Measurements from ENCODE around the gene UST. TPM values are rescaled to one million over a fixed set of nuclear protein-coding genes. Genes with fewer than 3 reads are reported as not detected.

Gene UST
- total RNA-seq, 6 experiments from 2014 or later, result 0.44 to 1.9 (median 0.91) TPM

DNA sequence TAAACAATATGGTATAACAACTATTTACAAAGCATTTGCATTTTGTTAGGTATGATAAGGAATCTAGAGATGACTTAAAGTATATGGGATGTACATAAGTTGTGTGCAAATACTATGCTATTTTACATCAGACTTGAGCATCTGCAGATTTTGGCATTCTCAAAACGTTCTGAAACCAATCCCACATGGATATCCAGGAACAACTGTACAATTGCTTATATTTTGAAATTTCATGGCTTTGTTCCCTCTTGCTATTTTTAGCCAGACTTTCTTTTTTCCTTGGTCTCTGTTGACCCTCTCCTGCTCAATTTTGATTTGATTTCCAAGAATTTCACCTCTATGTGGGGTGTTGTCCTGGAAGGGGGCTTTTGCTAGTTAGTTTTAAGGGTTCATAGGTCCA is 32.9 kb upstream of the UST start:
- no peak for DNase-seq
- no peak overlapping the region for H3K4me3 ChIP-seq
- H3K9me3 ChIP-seq, result no peaks in the 10 kb centered on the region
- H3K36me3 ChIP-seq, result no peaks in the 10 kb centered on the region
- 25% methylated on average over 1 of the region's 1 CpG for WGBS (ENCODE audit: insufficient coverage, low coverage, low lambda C conversion rate, missing lambda C conversion rate)
- no peaks in the 10 kb centered on the region for H3K4me1 ChIP-seq
- no peaks in the 10 kb centered on the region for H3K27me3 ChIP-seq
- no peak for ATAC-seq
- TF ChIP-seq, protein P1, sequence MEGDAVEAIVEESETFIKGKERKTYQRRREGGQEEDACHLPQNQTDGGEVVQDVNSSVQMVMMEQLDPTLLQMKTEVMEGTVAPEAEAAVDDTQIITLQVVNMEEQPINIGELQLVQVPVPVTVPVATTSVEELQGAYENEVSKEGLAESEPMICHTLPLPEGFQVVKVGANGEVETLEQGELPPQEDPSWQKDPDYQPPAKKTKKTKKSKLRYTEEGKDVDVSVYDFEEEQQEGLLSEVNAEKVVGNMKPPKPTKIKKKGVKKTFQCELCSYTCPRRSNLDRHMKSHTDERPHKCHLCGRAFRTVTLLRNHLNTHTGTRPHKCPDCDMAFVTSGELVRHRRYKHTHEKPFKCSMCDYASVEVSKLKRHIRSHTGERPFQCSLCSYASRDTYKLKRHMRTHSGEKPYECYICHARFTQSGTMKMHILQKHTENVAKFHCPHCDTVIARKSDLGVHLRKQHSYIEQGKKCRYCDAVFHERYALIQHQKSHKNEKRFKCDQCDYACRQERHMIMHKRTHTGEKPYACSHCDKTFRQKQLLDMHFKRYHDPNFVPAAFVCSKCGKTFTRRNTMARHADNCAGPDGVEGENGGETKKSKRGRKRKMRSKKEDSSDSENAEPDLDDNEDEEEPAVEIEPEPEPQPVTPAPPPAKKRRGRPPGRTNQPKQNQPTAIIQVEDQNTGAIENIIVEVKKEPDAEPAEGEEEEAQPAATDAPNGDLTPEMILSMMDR (IDR thresholded peaks at IDR 0.05), result no peak
- TF ChIP-seq POLR2A (IDR thresholded peaks at IDR 0.05), result no peak
- intact Hi-C loops (cut with DNase I), result no loop called here
- no peak overlapping the region for H3K27ac ChIP-seq

DNA sequence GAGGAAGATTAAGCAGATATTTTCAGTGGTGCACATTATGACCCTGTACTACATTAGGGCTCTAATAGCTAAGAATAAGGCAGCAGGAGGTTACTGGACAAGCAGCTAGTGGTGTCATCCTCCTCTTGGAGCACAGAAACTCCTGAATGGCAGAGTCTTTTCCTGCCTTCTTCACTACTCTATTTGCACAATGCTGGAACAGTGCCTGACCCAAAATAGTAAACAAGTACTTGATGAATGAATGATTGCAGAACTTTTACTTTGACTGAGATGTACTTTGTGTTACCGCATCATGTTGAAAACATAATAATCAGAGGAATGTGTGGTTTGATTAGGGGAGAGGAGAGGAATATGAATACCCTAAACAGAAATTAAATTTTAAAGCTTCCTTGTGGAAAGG is 30.0 kb upstream of the UST start:
- H3K4me1 ChIP-seq, result no peaks in the 10 kb centered on the region
- 86% methylated on average over 1 of the region's 1 CpG for WGBS (ENCODE audit: insufficient coverage, low coverage, low lambda C conversion rate, missing lambda C conversion rate)
- H3K9me3 ChIP-seq, result no peaks in the 10 kb centered on the region
- DNase-seq (no peak), ATAC-seq (no peak)
- H3K27ac ChIP-seq, result no peak overlapping the region
- no peaks in the 10 kb centered on the region for H3K27me3 ChIP-seq
- no peaks in the 10 kb centered on the region for H3K36me3 ChIP-seq
- H3K4me3 ChIP-seq, result no peak overlapping the region
- TF ChIP-seq, protein P1 (IDR thresholded peaks at IDR 0.05), result no peak
- TF ChIP-seq POLR2A (IDR thresholded peaks at IDR 0.05), result no peak
- intact Hi-C loops (cut with DNase I), result no loop called here

DNA sequence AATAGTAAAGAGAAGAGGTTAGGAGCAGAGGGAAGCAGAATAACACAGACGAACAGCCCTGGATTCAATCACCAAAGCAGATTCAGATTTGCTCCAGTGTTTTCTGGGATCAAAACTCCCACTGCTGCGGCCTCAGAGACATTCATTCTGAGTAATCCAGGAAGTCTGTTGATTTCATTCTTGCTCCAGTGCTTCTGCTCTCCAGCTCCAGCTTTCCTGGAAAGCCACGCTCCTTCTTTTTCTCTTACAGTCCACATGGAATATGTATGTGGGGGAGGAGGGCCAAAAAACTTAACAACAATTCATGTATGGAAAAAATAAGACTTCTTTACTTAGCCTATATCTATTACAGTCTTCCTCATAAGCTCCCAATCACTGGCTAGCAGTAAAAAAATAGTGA is 26.4 kb upstream of the UST start:
- no peak for TF ChIP-seq POLR2A (IDR thresholded peaks at IDR 0.05)
- TF ChIP-seq, protein P1 (IDR thresholded peaks at IDR 0.05), result no peak
- ATAC-seq, result no peak
- 77% methylated on average over 3 of the region's 3 CpGs for WGBS (ENCODE audit: insufficient coverage, low coverage, low lambda C conversion rate, missing lambda C conversion rate)
- H3K4me1 ChIP-seq, result no peaks in the 10 kb centered on the region
- no peaks in the 10 kb centered on the region for H3K27me3 ChIP-seq
- H3K4me3 ChIP-seq, result no peak overlapping the region
- no peaks in the 10 kb centered on the region for H3K9me3 ChIP-seq
- intact Hi-C loops (cut with DNase I), result no loop called here
- H3K27ac ChIP-seq, result no peak overlapping the region
- DNase-seq, result no peak
- no peaks in the 10 kb centered on the region for H3K36me3 ChIP-seq

DNA sequence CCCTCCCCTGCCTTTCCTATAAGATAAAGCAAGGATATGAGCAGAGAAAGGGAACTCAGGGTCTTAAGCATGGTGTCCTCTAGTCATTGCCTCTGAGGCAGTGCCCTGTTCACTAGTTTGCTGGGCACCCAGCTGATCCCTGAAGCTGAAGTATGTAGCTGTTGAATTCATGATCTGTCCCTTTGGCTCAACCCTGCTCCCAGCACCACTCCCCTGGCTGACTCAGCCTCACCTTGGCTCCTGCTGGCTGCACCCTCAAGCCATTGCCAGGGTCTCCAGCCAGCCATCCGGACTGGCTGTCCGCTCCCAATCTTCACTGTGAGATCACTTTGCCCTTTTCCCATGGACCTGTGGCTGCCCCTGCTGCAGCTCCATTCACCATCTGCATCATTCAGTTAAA is 25.9 kb upstream of the UST start:
- TF ChIP-seq, protein P1 (IDR thresholded peaks at IDR 0.05), result no peak
- no peak for TF ChIP-seq POLR2A (IDR thresholded peaks at IDR 0.05)
- intact Hi-C loops (cut with DNase I), result no loop called here
- no peaks in the 10 kb centered on the region for H3K4me1 ChIP-seq
- 94% methylated on average over 2 of the region's 2 CpGs for WGBS (ENCODE audit: insufficient coverage, low coverage, low lambda C conversion rate, missing lambda C conversion rate)
- H3K27me3 ChIP-seq, result no peaks in the 10 kb centered on the region
- no peak for ATAC-seq
- H3K27ac ChIP-seq, result no peak overlapping the region
- H3K36me3 ChIP-seq, result no peaks in the 10 kb centered on the region
- H3K4me3 ChIP-seq, result no peak overlapping the region
- no peak for DNase-seq
- no peaks in the 10 kb centered on the region for H3K9me3 ChIP-seq

DNA sequence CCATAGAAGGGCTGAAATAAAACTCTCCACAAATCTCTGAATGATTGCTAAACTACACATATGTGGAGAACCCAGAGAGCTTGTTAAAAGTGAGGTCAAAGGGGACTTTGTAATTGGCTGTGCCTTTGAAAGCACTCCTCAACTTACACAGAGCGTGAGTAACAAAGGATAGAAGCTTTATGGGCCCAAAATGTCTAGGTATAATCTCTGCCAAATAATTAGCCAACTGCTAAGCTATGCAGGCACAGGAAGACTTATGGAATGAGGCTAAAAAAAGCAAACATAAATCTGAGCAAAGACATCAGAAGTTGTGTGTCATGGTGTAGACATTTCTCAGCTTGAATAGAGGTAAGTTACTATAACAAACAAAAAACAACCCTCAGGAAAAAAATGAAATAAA is 23.3 kb upstream of the UST start:
- ATAC-seq, result no peak
- intact Hi-C loops (cut with DNase I), result no loop called here

More for the DNA sequence above, 23.3 kb upstream of the UST start:
- Histone ChIP-seq H3K27ac (no peak overlapping the region), H3K27me3 (no peaks in the 10 kb centered on the region), H3K36me3 (no peaks in the 10 kb centered on the region), H3K4me1 (no peaks in the 10 kb centered on the region), H3K4me3 (no peak overlapping the region), H3K9me3 (no peaks in the 10 kb centered on the region)
- 67% methylated on average over 1 of the region's 1 CpG for WGBS (ENCODE audit: insufficient coverage, low coverage, low lambda C conversion rate, missing lambda C conversion rate)
- no peak for DNase-seq
- no peak for TF ChIP-seq POLR2A (IDR thresholded peaks at IDR 0.05)
- TF ChIP-seq, protein P1 (IDR thresholded peaks at IDR 0.05), result no peak

Data from right lobe of liver (tissue), 6 donors.